ENCODE results near the gene ACSL5. TPM values are rescaled to one million over a fixed set of nuclear protein-coding genes. Genes with fewer than 3 reads are reported as not detected.

ACSL5 gene
- total RNA-seq, 1 donor from 2014 or later, result not detected

DNA sequence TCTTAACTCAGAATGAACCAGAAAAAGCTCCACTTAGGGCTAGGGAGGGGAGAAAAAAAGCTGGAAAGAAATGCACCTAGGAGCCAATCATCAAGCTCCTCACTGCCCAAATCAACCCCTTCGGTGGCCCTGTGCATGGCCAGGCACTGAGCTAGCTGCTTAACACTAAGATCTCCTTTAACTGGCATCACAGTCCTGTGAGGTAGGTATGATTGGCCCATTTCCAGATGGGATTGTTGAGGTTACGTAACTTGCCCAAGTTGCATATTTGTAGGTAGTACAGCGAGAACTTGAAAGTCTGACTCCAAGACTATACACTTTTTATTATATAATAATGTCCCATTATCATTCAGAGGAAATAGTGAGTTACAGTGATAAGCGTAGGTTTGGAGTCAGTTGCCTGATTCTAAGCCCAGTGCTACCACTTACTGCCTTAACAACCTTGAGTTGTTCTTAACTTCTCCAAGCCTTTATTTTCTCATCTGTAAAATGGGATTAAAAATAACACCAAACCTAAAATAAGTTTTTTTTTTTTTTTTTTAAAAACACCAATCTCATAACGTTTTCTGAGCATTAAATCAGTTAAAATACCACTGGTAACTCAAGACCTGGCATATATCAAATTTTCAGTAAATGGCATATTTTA is 37.2 kb upstream of the ACSL5 start:
- TF ChIP-seq, protein P1, sequence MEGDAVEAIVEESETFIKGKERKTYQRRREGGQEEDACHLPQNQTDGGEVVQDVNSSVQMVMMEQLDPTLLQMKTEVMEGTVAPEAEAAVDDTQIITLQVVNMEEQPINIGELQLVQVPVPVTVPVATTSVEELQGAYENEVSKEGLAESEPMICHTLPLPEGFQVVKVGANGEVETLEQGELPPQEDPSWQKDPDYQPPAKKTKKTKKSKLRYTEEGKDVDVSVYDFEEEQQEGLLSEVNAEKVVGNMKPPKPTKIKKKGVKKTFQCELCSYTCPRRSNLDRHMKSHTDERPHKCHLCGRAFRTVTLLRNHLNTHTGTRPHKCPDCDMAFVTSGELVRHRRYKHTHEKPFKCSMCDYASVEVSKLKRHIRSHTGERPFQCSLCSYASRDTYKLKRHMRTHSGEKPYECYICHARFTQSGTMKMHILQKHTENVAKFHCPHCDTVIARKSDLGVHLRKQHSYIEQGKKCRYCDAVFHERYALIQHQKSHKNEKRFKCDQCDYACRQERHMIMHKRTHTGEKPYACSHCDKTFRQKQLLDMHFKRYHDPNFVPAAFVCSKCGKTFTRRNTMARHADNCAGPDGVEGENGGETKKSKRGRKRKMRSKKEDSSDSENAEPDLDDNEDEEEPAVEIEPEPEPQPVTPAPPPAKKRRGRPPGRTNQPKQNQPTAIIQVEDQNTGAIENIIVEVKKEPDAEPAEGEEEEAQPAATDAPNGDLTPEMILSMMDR (IDR thresholded peaks at IDR 0.05), result no peak
- TF ChIP-seq EZH2phosphoT487 (IDR thresholded peaks at IDR 0.05), result no peak
- no peak for TF ChIP-seq EZH2 (IDR thresholded peaks at IDR 0.05)
- peaks cover 6% of the 10 kb centered on the region for H3K4me1 Mint-ChIP-seq
- H3K27ac ChIP-seq, result no peak overlapping the region

DNA sequence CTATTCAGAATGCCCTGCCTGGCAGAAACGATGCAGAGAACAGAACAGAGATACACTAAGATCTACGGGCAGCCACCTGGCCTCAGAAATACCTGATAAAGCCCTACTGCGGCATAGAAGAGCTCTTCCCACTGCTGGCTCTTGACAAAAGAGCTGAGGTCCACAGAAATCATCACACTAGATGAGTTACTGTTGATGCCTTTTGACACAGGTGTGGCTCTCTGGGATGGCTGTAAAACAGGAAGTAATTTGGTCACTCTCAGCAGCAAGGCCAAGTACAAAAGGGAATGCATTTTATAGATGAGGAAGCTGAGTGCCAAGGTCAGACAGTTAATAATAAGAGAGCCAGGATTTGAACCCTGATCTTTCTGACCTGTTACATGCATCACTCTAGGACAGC is 35.0 kb upstream of the ACSL5 start:
- no peaks in the 10 kb centered on the region for H3K9me3 Mint-ChIP-seq
- H3K27me3 Mint-ChIP-seq (ENCODE audit: insufficient read depth, low read depth), result peaks cover 3% of the 10 kb centered on the region
- no peaks in the 10 kb centered on the region for H3K36me3 Mint-ChIP-seq
- no peaks in the 10 kb centered on the region for H3F3A ChIP-seq (ENCODE audit: low read depth)
- no peak overlapping the region for H3K4me3 Mint-ChIP-seq
- H3K27me3 ChIP-seq, result no peaks in the 10 kb centered on the region
- peaks cover 7% of the 10 kb centered on the region for H3K4me1 Mint-ChIP-seq
- no peaks in the 10 kb centered on the region for H3K36me3 ChIP-seq
- H3K4me2 ChIP-seq, result no peak overlapping the region
- no peaks in the 10 kb centered on the region for H3K9me3 ChIP-seq (ENCODE audit: low read depth)
- no peak overlapping the region for H3K4me3 ChIP-seq
- TF ChIP-seq EZH2 (IDR thresholded peaks at IDR 0.05) (no peak), EZH2phosphoT487 (IDR thresholded peaks at IDR 0.05) (no peak)
- TF ChIP-seq, protein P1 (IDR thresholded peaks at IDR 0.05), result no peak
- H3K9ac ChIP-seq, result no peak overlapping the region
- no peak for DNase-seq (ENCODE audit: low spot score)
- no peak overlapping the region for H3K27ac ChIP-seq
- no peak overlapping the region for H3K27ac Mint-ChIP-seq
- H3K79me2 ChIP-seq (ENCODE audit: low read depth), result no peaks in the 10 kb centered on the region
- no peaks in the 10 kb centered on the region for H4K20me1 ChIP-seq (ENCODE audit: low read depth)
- H2AFZ ChIP-seq (replicated peaks), result no peak overlapping the region
- H3K4me1 ChIP-seq, result peaks cover 8% of the 10 kb centered on the region

More for the DNA sequence above, 37.2 kb upstream of the ACSL5 start:
- Histone ChIP-seq H3K79me2 (ENCODE audit: low read depth) (no peaks in the 10 kb centered on the region), H4K20me1 (ENCODE audit: low read depth) (no peaks in the 10 kb centered on the region), H2AFZ (replicated peaks) (peak overlapping the region; percentile 42), H3K9me3 (ENCODE audit: low read depth) (no peaks in the 10 kb centered on the region), H3K36me3 (no peaks in the 10 kb centered on the region), H3K4me2 (no peak overlapping the region), H3K27me3 (no peaks in the 10 kb centered on the region), H3K9ac (no peak overlapping the region), H3K4me3 (no peak overlapping the region), H3K4me1 (peaks cover 5% of the 10 kb centered on the region), H3F3A (ENCODE audit: low read depth) (no peaks in the 10 kb centered on the region)
- Mint-ChIP-seq H3K9me3 (no peaks in the 10 kb centered on the region), H3K4me3 (no peak overlapping the region), H3K36me3 (no peaks in the 10 kb centered on the region), H3K27me3 (ENCODE audit: insufficient read depth, low read depth) (peaks cover 3% of the 10 kb centered on the region), H3K27ac (no peak overlapping the region)
- DNase-seq (ENCODE audit: low spot score), result no peak

DNA sequence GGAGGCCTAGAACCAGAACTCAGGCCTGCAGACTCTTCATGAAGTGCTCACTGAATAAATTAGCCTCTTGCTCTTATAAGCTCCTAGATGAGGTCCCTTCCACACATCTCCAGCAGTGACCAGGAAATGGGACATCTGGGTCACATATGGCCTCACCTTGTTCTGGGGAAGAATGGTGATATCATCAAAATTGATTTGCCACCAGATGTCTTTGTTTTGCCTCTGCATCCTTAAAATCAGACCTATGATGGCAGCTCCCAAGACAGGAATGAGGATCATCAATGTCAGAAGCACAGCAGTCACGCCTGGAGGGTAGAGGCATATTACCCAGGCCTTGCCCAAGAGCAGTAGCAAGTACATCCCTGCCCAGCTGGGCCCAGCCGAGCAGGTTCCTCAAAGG is 33.3 kb upstream of the ACSL5 start:
- Histone ChIP-seq H3K9ac (no peak overlapping the region), H3K4me3 (no peak overlapping the region), H3K36me3 (no peaks in the 10 kb centered on the region), H4K20me1 (ENCODE audit: low read depth) (no peaks in the 10 kb centered on the region), H3K9me3 (ENCODE audit: low read depth) (no peaks in the 10 kb centered on the region), H3K4me2 (no peak overlapping the region), H3K4me1 (peaks cover 11% of the 10 kb centered on the region), H3F3A (ENCODE audit: low read depth) (no peaks in the 10 kb centered on the region), H3K27ac (no peak overlapping the region), H3K27me3 (no peaks in the 10 kb centered on the region), H2AFZ (replicated peaks) (no peak overlapping the region), H3K79me2 (ENCODE audit: low read depth) (no peaks in the 10 kb centered on the region)
- Mint-ChIP-seq H3K27ac (no peak overlapping the region), H3K4me3 (no peak overlapping the region), H3K27me3 (ENCODE audit: insufficient read depth, low read depth) (peaks cover 6% of the 10 kb centered on the region), H3K4me1 (peaks cover 11% of the 10 kb centered on the region), H3K9me3 (no peaks in the 10 kb centered on the region), H3K36me3 (no peaks in the 10 kb centered on the region)
- no peak for DNase-seq (ENCODE audit: low spot score)
- TF ChIP-seq, protein P1 (IDR thresholded peaks at IDR 0.05), result no peak
- TF ChIP-seq EZH2 (IDR thresholded peaks at IDR 0.05) (no peak), EZH2phosphoT487 (IDR thresholded peaks at IDR 0.05) (no peak)

All from neural progenitor cell (in vitro differentiated cells).